Left cardiac atrium (tissue), 4 donors: Measurements from ENCODE around the gene COMP. TPM values are rescaled to one million over a fixed set of nuclear protein-coding genes. Genes with fewer than 3 reads are reported as not detected.
"Not testable (repeated sequence)": the region's sequence is repeated elsewhere in the genome, so short reads cannot be mapped to it uniquely, and the experiment has no call there.

Source experiments
- ATAC-seq, 2 donors: fragments of 200-7000 bp; cut with Tn5 transposase; one replicate each; pipeline ENCODE4 v1.9.1; 2020; ENCODE audit warnings: mild to moderate bottlenecking in 2 of 2, moderate library complexity in 2 of 2
- DNase-seq: peaks from one replicate; pipeline ENCODE4 v3.0.0-alpha.2; 2020
- intact Hi-C, 2 donors: fragments of 100-400 bp; cut with DNase I; formaldehyde crosslinking; loops; one replicate each; pipeline versions ENCODE4 v1.14.1 to v1.15.1; 2022 to 2023
- total RNA-seq, 2 donors: library from RNA; stranded (reverse); fragmentation: NEBNext Ultra II Directional; extraction: Animal tissue kit (Norgen Biotek cat#: 25700); gene quantifications; one replicate each; pipeline ENCODE4 v1.2.1, GENCODE V29; 2021
- donor health status: DM: no; HTN: yes; CAD: no.
- donor health status: DM: no; HTN: yes; CAD: no; lungs with severe emphysema.
- donor health status: DM: yes; HTN: yes; CAD: no.
- donor health status: Dilated cardiomyopathy.

COMP gene
- total RNA-seq, 2 donors from 2014 or later: 6.5 to 9.8 TPM

DNA sequence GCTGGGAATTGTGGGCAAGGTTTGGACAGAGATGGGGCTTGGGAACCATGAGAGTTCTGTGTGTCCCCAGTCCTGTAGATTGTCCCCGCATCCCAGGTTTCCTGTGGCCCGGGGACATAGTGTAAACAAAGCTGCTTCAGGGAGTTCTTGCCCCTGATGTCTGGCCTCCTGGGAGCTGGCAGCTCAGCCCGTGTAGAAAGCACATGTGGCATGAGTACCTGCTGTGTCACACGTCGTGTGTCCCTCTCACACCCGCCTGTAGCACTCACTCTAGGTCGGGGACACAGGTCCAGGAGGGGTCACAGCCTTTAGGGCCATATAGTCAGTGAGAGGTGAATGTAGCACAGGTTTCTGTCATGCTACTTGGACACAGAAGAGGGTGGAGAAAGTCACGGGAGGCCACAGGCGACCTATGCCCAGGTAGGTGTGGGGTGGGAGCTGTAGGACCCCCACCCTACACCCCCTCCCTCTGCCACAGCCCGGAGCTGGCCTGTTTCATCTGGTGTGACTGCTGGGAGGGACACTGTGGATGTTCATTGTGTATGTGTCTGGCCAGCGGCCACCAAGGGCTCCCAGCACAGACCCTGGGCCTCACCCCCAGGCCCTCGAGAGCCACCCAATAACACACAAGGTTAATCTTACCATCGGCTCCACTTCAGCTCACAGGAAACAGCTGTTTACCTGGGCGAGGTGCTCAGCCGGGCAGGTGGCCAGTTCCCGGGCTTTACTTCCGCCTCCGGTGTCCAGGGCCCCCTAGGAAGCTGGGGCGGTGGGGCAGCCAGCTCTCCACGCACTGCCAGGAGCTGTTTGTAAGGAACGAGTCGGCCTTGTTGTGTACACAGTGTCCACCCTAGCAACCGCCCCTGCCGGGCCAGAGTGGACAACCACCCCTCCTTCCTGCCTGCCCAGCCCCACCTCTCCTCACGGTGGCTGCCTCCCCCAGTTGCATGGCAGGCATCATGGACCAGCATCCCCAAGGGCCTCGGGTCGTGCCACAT lies 49.7 kb downstream of the COMP start:
- DNase-seq: peak; percentile 69
- ATAC-seq: peak in 1 of 2 donors; percentile 9
- intact Hi-C loops: no loop called here

DNA sequence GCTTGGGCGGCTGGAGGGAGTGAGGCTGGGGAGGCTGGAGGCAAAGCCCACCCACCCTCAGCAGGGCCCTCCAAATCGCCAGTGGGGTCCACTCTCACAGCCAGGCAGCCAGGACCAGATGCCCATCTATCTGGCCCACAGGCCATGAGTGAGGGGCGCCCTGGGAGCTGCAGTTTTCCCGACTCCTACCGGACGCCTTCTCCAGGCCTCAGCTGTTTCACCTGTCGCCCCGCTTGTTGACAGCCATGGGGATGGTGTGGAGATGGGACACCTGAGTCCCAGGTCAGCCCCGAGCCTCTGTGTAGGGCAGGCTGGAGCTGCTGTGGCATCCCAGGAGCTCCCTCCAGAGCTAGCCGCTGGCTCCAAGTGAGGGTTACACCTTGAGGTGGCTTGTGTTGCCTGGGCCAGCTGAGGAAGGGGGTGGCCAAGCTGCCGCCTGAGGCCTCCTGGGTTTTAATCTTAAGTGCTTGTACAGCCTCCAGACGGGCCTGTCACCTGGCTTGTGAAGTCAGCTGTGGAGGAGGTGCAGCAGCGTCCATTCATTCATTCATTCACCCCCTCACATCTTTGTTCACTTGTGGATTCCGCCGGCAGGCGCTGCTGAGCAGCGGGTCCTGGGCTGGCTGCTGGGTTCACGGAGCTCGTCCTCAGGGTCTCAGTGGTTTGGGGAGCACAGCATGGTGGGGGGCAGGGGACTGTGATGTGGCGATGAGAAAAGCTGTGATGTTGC lies 52.0 kb downstream of the COMP start:
- intact Hi-C loops: no loop called here
- no peak for DNase-seq
- ATAC-seq: no peak

DNA sequence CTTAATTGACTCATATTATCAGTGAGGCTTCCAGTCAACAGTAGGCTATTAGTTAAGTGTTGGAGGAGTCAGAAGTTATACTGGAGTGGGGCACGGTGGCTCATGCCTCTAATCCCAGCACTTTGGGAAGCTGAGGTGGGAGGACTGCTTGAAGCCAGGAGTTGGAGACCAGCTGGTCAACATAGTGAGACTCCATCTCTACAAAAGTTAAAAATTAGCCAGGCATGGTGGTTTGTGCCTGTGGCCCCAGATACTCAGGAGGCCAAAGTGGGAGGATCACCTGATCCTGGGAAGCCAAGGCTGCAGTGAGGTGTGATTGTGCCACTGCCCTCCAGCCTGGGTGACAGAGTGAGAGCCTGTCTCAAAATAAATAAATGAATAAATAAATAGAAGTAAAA lies 53.2 kb downstream of the COMP start:
- DNase-seq (no peak), ATAC-seq (no peak)
- intact Hi-C loops: no loop called here

DNA sequence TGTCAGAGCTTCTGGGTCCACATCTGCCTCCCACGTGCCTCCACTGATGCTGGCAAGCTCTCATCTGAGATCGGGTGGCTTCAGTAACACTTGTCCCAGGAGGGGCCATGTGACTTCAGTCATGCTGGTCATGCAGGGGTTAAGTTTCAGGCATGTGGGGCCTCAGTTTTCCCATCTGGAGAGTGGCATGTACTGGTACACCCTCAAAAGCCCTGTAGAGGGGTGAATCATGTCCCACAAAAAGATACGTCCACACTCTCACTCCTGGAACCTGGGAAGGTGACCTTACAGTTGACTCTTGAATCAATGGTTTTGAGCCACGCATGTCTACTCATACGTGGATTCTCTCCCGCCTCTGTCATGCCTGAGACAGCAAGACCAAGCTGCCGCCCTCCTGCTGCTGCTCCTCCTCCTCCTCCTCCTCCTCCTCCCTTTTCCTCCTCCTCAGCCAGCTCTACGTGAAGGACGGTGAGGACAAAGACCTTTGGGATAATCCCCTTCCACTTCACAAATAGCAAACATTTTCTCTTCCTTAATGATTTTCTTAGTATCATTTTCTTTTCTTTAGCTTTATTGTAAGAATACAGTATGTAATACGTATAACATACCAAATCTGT lies 53.7 kb downstream of the COMP start:
- DNase-seq: no peak
- intact Hi-C loops: no loop called here
- ATAC-seq: no peak

DNA sequence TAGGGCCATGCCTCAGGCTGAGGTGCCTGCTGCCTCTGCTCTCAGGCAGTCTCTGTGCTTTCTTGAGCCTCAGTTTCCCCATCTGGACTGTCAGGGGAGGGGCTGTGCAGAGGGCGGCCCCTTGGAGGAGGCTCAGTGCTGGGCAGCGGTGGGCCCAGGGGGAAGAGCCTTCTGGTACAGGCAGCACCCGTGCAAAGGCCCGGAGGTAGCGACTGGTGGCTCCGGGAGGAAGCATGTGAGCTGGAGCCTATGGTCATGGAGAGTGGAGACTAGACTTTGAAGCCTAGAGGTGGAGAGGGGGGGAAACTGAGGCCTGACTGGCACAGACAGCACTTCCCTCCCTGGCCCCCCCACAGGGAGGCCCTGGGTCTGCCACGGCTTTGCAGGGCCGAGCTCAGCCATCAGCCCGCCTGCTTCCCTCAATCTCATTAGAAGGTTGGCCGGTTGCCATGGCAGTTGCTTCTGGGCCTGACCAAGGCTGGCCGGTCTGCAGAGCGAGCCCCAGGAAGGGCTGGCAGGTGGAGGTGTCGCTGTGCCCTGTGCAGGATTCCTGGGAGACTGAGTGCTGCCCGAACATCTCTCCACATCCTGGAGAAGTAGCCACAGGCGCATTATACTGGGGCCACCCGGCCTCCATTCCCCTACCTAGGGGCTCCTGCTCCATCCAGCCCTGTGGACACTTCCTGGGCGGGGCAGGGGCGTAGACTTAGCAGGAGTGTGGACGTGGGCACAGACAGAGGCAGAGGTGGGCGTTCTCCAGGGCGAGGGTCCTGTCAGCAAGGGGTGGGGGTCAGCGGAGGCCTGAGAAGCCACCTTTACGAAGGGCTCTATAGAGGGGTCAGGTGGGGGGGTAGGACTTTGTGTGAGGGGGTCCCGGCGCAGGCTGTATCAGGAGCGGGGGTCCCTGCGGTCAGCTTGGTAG lies 54.4 kb downstream of the COMP start:
- no peak for ATAC-seq
- no peak for DNase-seq
- intact Hi-C loops: no loop called here

DNA sequence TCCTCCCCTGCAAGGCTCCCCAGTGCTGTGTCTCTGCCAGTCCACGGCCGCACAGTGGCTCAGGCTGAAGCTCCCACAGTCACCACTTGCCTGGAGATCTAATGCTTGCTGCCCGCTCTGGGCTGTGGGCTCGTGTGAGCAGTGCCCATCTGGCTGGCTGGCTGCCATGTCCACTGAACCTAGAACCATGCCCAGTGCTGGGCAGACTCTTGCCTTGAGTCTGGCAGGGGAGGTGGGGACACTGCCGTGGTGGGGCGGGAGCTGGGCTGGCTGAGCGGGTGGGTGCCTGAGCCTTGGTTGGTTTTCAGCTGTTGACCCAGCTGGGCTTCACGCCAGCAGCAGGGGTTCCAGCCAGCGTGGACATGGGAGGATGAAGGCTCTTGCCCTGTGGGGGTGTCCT lies 55.4 kb downstream of the COMP start:
- DNase-seq (no peak), ATAC-seq (no peak)
- intact Hi-C loops: no loop called here

DNA sequence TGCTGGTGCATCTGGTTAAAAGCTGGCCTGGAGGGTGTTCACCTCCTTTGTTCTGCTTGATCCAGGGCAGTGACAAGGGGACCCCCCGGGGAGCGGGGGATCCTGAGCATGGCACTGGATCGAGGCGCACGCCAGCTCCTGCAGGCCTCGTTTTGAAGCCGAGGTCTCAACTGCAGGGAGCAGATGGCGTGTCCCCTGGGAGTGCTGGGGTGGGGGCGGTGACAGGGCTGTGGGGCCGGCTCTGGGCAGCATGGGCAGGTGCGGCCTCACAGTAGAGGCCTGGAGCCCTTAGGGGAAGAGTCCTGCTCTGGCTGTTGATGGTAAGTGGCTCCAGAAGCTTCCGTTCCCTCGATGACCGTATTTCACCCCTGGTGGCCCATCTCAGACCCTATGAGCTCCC lies 55.8 kb downstream of the COMP start:
- ATAC-seq (no peak), DNase-seq (no peak)
- intact Hi-C loops: no loop called here

DNA sequence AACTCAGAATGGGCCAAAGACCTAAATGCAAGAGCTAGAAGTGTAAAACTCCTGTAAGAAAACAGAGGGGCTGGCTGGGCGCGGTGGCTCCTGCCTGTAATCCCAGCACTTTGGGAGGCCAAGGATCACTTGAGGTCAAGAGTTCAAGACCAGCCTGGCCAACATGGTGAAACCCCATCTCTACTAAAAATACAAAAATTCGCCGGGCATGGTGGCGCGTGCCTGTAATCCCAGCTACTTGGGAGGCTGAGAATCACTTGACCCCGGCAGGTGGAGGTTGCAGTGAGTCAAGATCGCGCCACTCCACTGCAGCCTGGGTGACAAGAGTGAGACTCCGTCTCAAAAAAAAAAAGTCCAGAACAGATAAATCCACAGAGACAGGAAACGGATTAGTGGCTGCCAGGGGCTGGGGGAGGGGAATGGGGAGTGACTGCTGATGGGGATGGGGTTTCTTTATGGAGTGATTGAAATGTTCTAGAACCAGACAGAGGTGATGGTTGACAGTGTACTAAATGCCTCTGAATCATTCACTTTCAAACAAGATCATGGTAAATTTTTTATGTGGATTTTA lies 57.3 kb downstream of the COMP start:
- intact Hi-C loops, DNase-seq, ATAC-seq: not testable (repeated sequence)

DNA sequence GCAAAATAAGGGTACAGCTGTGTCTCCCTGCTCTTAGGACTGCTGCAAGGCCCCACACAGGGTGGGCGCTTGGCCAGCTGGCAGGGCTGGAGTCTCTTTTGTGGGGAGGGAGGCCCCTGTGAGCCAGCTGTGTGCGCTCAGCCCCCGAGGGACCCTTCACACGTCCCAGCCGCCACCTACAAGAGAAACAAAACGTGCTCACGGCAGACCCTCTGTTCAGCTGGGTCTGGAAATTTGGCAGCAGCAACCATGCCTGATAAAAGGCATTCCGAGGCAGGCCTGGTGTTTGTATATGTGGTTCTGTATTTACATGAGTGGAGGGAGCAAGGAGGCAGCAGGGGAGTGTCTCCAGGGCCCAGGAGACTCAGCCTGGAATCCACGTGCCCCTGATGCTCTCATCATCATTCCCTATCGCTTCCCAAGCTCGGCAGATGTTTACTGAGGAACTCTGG lies 57.9 kb downstream of the COMP start:
- DNase-seq (no peak), ATAC-seq (peak; percentile 6 to 64)
- intact Hi-C loops: no loop called here

Other genes starting within 250 kb of the COMP start
- gene FKBP8, start 247.7 kb downstream of the COMP start, total RNA-seq: 100 to 1,000 TPM; 169 to 174 TPM
- gene KXD1, start 233.4 kb downstream of the COMP start, total RNA-seq: 10 to 100 TPM; 53.0 to 53.4 TPM
- gene UBA52, start 219.4 kb downstream of the COMP start, total RNA-seq: 100 to 1,000 TPM; 696 to 720 TPM
- 10 to 100 TPM; 65.3 to 76.0 TPM for gene REX1BD, start 202.5 kb downstream of the COMP start, total RNA-seq
- gene CRLF1, start 184.5 kb downstream of the COMP start, total RNA-seq: 10 to 100 TPM; 26.8 to 66.7 TPM
- 1 to 10 TPM; 1.9 to 3.3 TPM for gene TMEM59L, start 178.4 kb downstream of the COMP start, total RNA-seq
- 10 to 100 TPM in 1 of 2 donors, 1 to 10 TPM in 1; 7.8 to 10.2 TPM for gene KLHL26, start 154.3 kb downstream of the COMP start, total RNA-seq
- gene CRTC1, start 107.6 kb downstream of the COMP start, total RNA-seq: 10 to 100 TPM; 10.5 to 11.1 TPM
- 10 to 100 TPM; 33.9 to 41.1 TPM for gene UPF1, start 40.7 kb upstream of the COMP start, total RNA-seq
- 1 to 10 TPM in 1 of 2 donors, under 1 TPM in 1; 0.80 to 2.1 TPM for gene CERS1, start 104.9 kb upstream of the COMP start, total RNA-seq
- gene COPE, start 128.1 kb upstream of the COMP start, total RNA-seq: 100 to 1,000 TPM; 136 to 149 TPM
- gene DDX49, start 128.4 kb upstream of the COMP start, total RNA-seq: 10 to 100 TPM; 23.6 to 24.2 TPM
- 10 to 100 TPM; 15.2 to 18.9 TPM for gene HOMER3, start 149.9 kb upstream of the COMP start, total RNA-seq
- gene SUGP2, start 242.2 kb upstream of the COMP start, total RNA-seq: 10 to 100 TPM; 59.7 to 63.7 TPM
- 10 to 100 TPM; 12.9 to 16.9 TPM for gene ARMC6, start 242.3 kb upstream of the COMP start, total RNA-seq